ENCODE data around the gene LRFN5.

The LRFN5 gene

GRCh38 chr14:41650802-41651201 is 44.1 kb downstream of the LRFN5 start:
- H3K4me1 ChIP-seq (ENCODE audit: control insufficient read depth, insufficient read depth, low read length) = no peaks in the 10 kb centered on the region

GRCh38 chr14:41654196-41654595 is 47.5 kb downstream of the LRFN5 start:
- ChIA-PET POLR2A (no interaction called here), CTCF (no interaction called here)
- Histone ChIP-seq H3K4me1 (ENCODE audit: control insufficient read depth, insufficient read depth, low read length) (no peaks in the 10 kb centered on the region), H3K27ac (ENCODE audit: extremely low read depth, low read depth, low read length) (no peak overlapping the region), H3K36me3 (ENCODE audit: control insufficient read depth in 2 of 2, insufficient read depth in 1 of 2, low read length in 2 of 2) (no peaks in the 10 kb centered on the region), H3K4me3 (ENCODE audit: low read depth, low read length) (no peak overlapping the region), H3K9me3 (ENCODE audit: control insufficient read depth, insufficient read depth, low read depth, low read length) (no peaks in the 10 kb centered on the region)
- no peak for TF ChIP-seq ZNF426 (tag by site-specific recombination; IDR thresholded peaks at IDR 0.05)
- TF ChIP-seq ZNF169 (tag by site-specific recombination; IDR thresholded peaks at IDR 0.05) = no peak
- TF ChIP-seq PRDM4 (tag by site-specific recombination; IDR thresholded peaks at IDR 0.05) = no peak
- no peak for TF ChIP-seq IKZF3 (tag by site-specific recombination; IDR thresholded peaks at IDR 0.05)
- no peak for TF ChIP-seq ZNF521 (tag by site-specific recombination; IDR thresholded peaks at IDR 0.05)
- no peak for TF ChIP-seq ZNF423 (tag by site-specific recombination; IDR thresholded peaks at IDR 0.05)
- TF ChIP-seq HOXA7 (CRISPR knock-in tag; IDR thresholded peaks at IDR 0.05; ENCODE audit: borderline replicate concordance) = no peak
- no peak for TF ChIP-seq ZBTB49 (tag by site-specific recombination; IDR thresholded peaks at IDR 0.05; ENCODE audit: low read depth)
- no peak for TF ChIP-seq OSR2 (tag by site-specific recombination; IDR thresholded peaks at IDR 0.05)
- no peak for TF ChIP-seq SCRT1 (tag by site-specific recombination; IDR thresholded peaks at IDR 0.05; ENCODE audit: borderline replicate concordance)
- TF ChIP-seq ZEB2 (tag by site-specific recombination; IDR thresholded peaks at IDR 0.05) = no peak
- TF ChIP-seq ZBTB10 (tag by site-specific recombination; IDR thresholded peaks at IDR 0.05) = no peak

More at GRCh38 chr14:41650802-41651201, 44.1 kb downstream of the LRFN5 start:
- TF ChIP-seq MEIS1 (CRISPR knock-in tag; IDR thresholded peaks at IDR 0.05; ENCODE audit: borderline replicate concordance) (no peak), ZNF248 (tag by site-specific recombination; IDR thresholded peaks at IDR 0.05) (no peak), ZNF555 (tag by site-specific recombination; conservative IDR thresholded peaks at IDR 0.05) (no peak), SETDB1 (IDR thresholded peaks at IDR 0.05; ENCODE audit: insufficient read length, low read length) (no peak), REPIN1 (tag by site-specific recombination; IDR thresholded peaks at IDR 0.05; ENCODE audit: low read depth) (no peak), GLIS2 (tag by site-specific recombination; IDR thresholded peaks at IDR 0.05) (no peak), ZNF792 (tag by site-specific recombination; IDR thresholded peaks at IDR 0.05) (no peak)
- H3K27ac ChIP-seq (ENCODE audit: extremely low read depth, low read depth, low read length) = no peak overlapping the region
- no peaks in the 10 kb centered on the region for H3K36me3 ChIP-seq (ENCODE audit: control insufficient read depth in 2 of 2, insufficient read depth in 1 of 2, low read length in 2 of 2)
- ChIA-PET CTCF (no interaction called here), POLR2A (no interaction called here)
- no peak overlapping the region for H3K4me3 ChIP-seq (ENCODE audit: low read depth, low read length)
- no peaks in the 10 kb centered on the region for H3K9me3 ChIP-seq (ENCODE audit: control insufficient read depth, insufficient read depth, low read depth, low read length)

Measured in HEK293 (cell line).